Tibial nerve (tissue), 4 donors: ENCODE measurements around the gene ARMC3. TPM values are rescaled to one million over a fixed set of nuclear protein-coding genes. Genes with fewer than 3 reads are reported as not detected.

ENCODE experiments used
- DNase-seq, 2 donors: peaks; one replicate each; pipeline ENCODE4 v3.0.0-alpha.2; 2019; ENCODE audit warnings: low spot score in 2 of 2
- H3K27ac ChIP-seq, 4 donors: fragments of 200-600 bp; sonication (generic) in 3 of 4; one replicate each; pipeline ENCODE4 v1.5.1; 2017 to 2019; ENCODE audit warnings: mild to moderate bottlenecking in 1 of 4
- H3K27me3 ChIP-seq, 2 donors: fragments of 200-600 bp; sonication (generic) in 1 of 2; one replicate each; pipeline versions ENCODE4 v1.5.1 to v1.6.0; 2017 to 2019
- H3K36me3 ChIP-seq, 3 donors: fragments of 200-600 bp; sonication (generic); one replicate each; pipeline ENCODE4 v1.5.1; 2018 to 2019
- H3K4me1 ChIP-seq, 4 donors: fragments of 200-600 bp; sonication (generic) in 3 of 4; one replicate each; pipeline ENCODE4 v1.5.1; 2017 to 2019
- H3K4me3 ChIP-seq, 4 donors: fragments of 200-600 bp; sonication (generic) in 3 of 4; one replicate each; pipeline ENCODE4 v1.5.1; 2017 to 2019; ENCODE audit warnings: mild to moderate bottlenecking in 1 of 4, moderate library complexity in 1 of 4
- H3K9me3 ChIP-seq, 4 donors: fragments of 200-600 bp; sonication (generic) in 3 of 4; one replicate each; pipeline ENCODE4 v1.5.1; 2017 to 2019
- CTCF ChIP-seq, 5 experiments: fragments of 200-600 bp in 3 of 5; fragments of 450-650 bp in 2 of 5; sonication (generic) in 3 of 5; IDR thresholded peaks; one replicate each; pipeline ENCODE4 v1.5.1; 2016 to 2019; ENCODE audit warnings: antibody characterized with exemption in 5 of 5, mild to moderate bottlenecking in 3 of 5, moderate library complexity in 2 of 5
- EP300 ChIP-seq, 2 donors: sonication (generic); formaldehyde crosslinking; IDR thresholded peaks; one replicate each; pipeline ENCODE4 v1.6.1; 2017; ENCODE audit warnings: antibody characterized with exemption in 2 of 2, mild to moderate bottlenecking in 1 of 2
- POLR2A ChIP-seq, 2 donors: fragments of 450-650 bp; IDR thresholded peaks; one replicate each; pipeline ENCODE4 v1.6.1; 2017; ENCODE audit warnings: antibody characterized with exemption in 2 of 2, mild to moderate bottlenecking in 2 of 2, moderate library complexity in 2 of 2
- WGBS, 2 donors: methylation state at CpG; one replicate each; pipeline ENCODE4 v1.1.5; 2018; 5-methylcytosine and 5-hydroxymethylcytosine counted together
- total RNA-seq, 4 donors: library from RNA; depleted of rRNA; stranded (reverse); fragments of >200 nt; gene quantifications; one replicate each; pipeline ENCODE4 v1.1.0, GENCODE V29; 2016

Gene ARMC3
- total RNA-seq, 4 donors from 2014 or later: 0.44 to 3.9 TPM; not detected in 2

- Histone ChIP-seq H3K27ac (no peak overlapping the region), H3K27me3 (peaks cover 0 to 6% of the 10 kb centered on the region in 2 donors), H3K4me1 (no peaks in the 10 kb centered on the region), H3K36me3 (no peaks in the 10 kb centered on the region), H3K9me3 (no peaks in the 10 kb centered on the region), H3K4me3 (no peak overlapping the region)
- no peak for DNase-seq
- 82 to 86% methylated on average over 3 of the region's 3 CpGs for WGBS, 2 donors
- no peak for TF ChIP-seq EP300 (IDR thresholded peaks at IDR 0.05)
- TF ChIP-seq CTCF (IDR thresholded peaks at IDR 0.05): no peak
- no peak for TF ChIP-seq POLR2A (IDR thresholded peaks at IDR 0.05)
These were observed 145.7 kb downstream of the ARMC3 start for GRCh38 chr10:23073527-23073926.

- TF ChIP-seq EP300 (IDR thresholded peaks at IDR 0.05): no peak
- TF ChIP-seq CTCF (IDR thresholded peaks at IDR 0.05): no peak
- TF ChIP-seq POLR2A (IDR thresholded peaks at IDR 0.05): no peak
- Histone ChIP-seq H3K36me3 (no peaks in the 10 kb centered on the region), H3K27me3 (peaks cover 0 to 25% of the 10 kb centered on the region in 2 donors), H3K9me3 (no peaks in the 10 kb centered on the region), H3K27ac (no peak overlapping the region), H3K4me3 (no peak overlapping the region), H3K4me1 (no peaks in the 10 kb centered on the region)
- 92 to 94% methylated on average over 3 of the region's 3 CpGs for WGBS, 2 donors
- no peak for DNase-seq
These were observed 147.8 kb downstream of the ARMC3 start for GRCh38 chr10:23075672-23076071.

GRCh38 chr10:23078114-23078513 lies 150.3 kb downstream of the ARMC3 start:
- no peaks in the 10 kb centered on the region for H3K4me1 ChIP-seq
- H3K36me3 ChIP-seq: no peaks in the 10 kb centered on the region
- H3K27me3 ChIP-seq: peaks cover 0 to 34% of the 10 kb centered on the region in 2 donors
- no peak for DNase-seq
- TF ChIP-seq CTCF (IDR thresholded peaks at IDR 0.05) (no peak), POLR2A (IDR thresholded peaks at IDR 0.05) (no peak), EP300 (IDR thresholded peaks at IDR 0.05) (no peak)
- WGBS, 2 donors: 90 to 93% methylated on average over 2 of the region's 2 CpGs
- no peaks in the 10 kb centered on the region for H3K9me3 ChIP-seq
- no peak overlapping the region for H3K4me3 ChIP-seq
- H3K27ac ChIP-seq: no peak overlapping the region

GRCh38 chr10:23079700-23080099 lies 151.8 kb downstream of the ARMC3 start:
- H3K9me3 ChIP-seq: no peaks in the 10 kb centered on the region
- no peaks in the 10 kb centered on the region for H3K4me1 ChIP-seq
- DNase-seq: no peak
- peaks cover 0 to 34% of the 10 kb centered on the region in 2 donors for H3K27me3 ChIP-seq
- 23 to 27% methylated on average over 4 of the region's 4 CpGs for WGBS, 2 donors
- H3K27ac ChIP-seq: no peak overlapping the region
- TF ChIP-seq CTCF (IDR thresholded peaks at IDR 0.05) (no peak), POLR2A (IDR thresholded peaks at IDR 0.05) (no peak), EP300 (IDR thresholded peaks at IDR 0.05) (no peak)
- no peaks in the 10 kb centered on the region for H3K36me3 ChIP-seq
- no peak overlapping the region for H3K4me3 ChIP-seq

- no peaks in the 10 kb centered on the region for H3K36me3 ChIP-seq
- 40 to 63% methylated on average over 7 of the region's 7 CpGs for WGBS, 2 donors
- H3K27ac ChIP-seq: no peak overlapping the region
- peaks cover 0 to 34% of the 10 kb centered on the region in 2 donors for H3K27me3 ChIP-seq
- no peaks in the 10 kb centered on the region for H3K9me3 ChIP-seq
- H3K4me1 ChIP-seq: no peaks in the 10 kb centered on the region
- no peak overlapping the region for H3K4me3 ChIP-seq
- TF ChIP-seq CTCF (IDR thresholded peaks at IDR 0.05) (no peak), EP300 (IDR thresholded peaks at IDR 0.05) (no peak), POLR2A (IDR thresholded peaks at IDR 0.05) (no peak)
- DNase-seq: no peak
These were observed 152.4 kb downstream of the ARMC3 start for GRCh38 chr10:23080262-23080661.
